ENCODE results near the gene MOB3B.

Gene MOB3B

DNA sequence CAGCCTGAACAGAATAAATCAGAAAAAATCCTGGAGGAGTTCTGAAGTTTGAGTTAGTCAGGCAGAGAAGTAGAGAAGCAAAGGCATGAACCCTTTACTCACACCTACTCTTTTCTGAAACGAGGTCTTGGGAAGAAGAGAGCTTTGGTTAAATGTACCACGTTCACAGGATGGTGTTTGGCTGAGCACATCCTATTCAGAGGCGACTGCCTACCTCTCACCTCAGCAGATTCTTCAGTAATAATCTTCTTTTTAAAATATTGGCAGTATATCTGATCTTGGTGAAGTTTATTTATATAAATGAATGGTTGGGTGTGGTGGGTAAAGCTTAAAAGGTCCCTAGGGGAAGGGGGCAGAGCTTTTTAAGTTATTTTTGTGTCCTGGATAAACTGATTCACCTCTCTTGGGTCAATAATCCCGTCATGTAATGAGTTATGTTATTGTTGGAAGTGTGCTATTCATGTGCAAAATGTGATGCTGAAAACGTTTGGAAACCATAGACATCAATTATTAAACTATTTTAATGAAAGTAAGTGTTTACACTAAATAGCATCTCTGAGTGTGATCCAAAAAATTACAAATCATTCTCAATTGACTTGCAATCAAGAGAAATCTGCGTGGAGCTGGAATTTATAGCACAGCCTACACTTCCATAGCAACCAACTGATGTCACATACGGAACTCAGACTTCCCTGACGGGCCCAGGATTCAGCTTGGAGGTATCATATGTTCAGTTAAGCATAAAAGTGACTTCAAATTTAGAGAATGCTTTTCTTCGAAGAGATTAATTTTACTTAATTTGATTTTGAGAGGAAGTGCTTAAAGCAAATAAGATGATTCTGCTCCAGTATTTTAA lies 138.3 kb downstream of the MOB3B start:
- no peak overlapping the region for H3K4me3 ChIP-seq (ENCODE audit: low read depth, low read length)
- TF ChIP-seq, protein P1, sequence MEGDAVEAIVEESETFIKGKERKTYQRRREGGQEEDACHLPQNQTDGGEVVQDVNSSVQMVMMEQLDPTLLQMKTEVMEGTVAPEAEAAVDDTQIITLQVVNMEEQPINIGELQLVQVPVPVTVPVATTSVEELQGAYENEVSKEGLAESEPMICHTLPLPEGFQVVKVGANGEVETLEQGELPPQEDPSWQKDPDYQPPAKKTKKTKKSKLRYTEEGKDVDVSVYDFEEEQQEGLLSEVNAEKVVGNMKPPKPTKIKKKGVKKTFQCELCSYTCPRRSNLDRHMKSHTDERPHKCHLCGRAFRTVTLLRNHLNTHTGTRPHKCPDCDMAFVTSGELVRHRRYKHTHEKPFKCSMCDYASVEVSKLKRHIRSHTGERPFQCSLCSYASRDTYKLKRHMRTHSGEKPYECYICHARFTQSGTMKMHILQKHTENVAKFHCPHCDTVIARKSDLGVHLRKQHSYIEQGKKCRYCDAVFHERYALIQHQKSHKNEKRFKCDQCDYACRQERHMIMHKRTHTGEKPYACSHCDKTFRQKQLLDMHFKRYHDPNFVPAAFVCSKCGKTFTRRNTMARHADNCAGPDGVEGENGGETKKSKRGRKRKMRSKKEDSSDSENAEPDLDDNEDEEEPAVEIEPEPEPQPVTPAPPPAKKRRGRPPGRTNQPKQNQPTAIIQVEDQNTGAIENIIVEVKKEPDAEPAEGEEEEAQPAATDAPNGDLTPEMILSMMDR (IDR thresholded peaks at IDR 0.05; ENCODE audit: insufficient read depth, low read depth, low read length, missing control alignments) = no peak
- DNase-seq (ENCODE audit: low read depth) = no peak

DNA sequence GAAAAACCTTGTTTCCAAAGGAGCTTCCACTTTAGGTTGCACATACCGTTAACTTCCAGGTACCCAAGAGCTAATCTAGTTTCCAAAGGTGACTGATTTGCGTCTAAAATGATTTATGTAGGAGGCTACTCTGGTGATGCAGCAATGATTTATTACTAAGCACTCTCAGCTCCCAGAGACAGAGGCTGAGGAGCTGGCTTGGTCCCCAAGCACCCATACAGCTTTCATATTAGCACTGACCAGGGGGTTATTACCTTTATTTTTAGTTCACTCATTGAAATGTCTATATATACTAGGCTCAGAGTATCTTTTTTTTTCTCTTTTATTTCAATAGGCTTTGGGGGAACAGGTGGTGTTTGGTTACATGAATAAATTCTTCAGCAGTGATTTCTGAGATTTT lies 141.5 kb downstream of the MOB3B start:
- no peak for DNase-seq (ENCODE audit: low read depth)
- TF ChIP-seq, protein P1 (IDR thresholded peaks at IDR 0.05; ENCODE audit: insufficient read depth, low read depth, low read length, missing control alignments) = no peak
- no peak overlapping the region for H3K4me3 ChIP-seq (ENCODE audit: low read depth, low read length)

DNA sequence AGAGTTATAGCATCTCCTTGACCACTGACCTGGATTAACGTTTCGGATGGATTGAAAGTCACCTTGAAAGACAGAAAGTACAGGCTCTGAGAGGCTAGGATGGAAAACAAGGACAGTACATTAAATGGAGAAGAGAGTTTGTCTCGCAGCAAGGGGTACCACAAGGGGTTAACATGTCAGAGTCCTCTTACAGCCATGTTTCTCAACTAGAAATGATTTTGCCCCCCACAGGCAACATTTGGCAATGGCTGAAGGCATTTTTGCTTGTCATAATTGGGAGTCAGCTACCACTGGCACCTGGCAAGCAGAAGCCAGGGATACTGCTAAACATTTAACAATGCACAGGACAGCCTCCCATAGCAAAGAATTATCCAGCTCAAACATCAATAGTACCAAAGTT lies 141.9 kb downstream of the MOB3B start:
- H3K4me3 ChIP-seq (ENCODE audit: low read depth, low read length) = no peak overlapping the region
- TF ChIP-seq, protein P1 (IDR thresholded peaks at IDR 0.05; ENCODE audit: insufficient read depth, low read depth, low read length, missing control alignments) = no peak
- DNase-seq (ENCODE audit: low read depth) = no peak

DNA sequence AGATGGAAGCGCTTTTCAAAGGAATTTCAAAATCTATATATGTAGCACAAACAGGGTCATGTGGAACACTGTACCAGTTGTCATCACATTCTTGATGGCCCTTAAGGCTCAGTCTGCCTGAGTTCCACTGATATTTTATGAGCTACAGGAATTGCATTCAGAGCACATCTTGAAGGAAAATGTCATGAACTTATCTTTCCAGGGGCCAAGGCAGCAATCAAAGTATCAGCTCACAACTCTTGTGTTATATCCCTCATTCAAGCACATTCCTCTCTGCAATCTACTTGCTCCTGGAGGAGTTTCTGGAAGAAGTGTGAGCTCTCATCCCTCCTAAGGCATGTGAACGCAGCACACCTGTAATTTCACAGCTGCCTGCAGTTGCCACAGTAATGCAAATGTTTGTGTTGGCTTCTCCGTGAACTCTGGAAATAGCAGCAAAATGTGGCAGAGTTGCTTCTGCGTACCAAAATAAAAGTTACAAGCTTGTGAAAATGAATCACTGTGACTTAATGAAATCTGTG lies 143.0 kb downstream of the MOB3B start:
- DNase-seq (ENCODE audit: low read depth) = no peak
- H3K4me3 ChIP-seq (ENCODE audit: low read depth, low read length) = no peak overlapping the region
- TF ChIP-seq, protein P1 (IDR thresholded peaks at IDR 0.05; ENCODE audit: insufficient read depth, low read depth, low read length, missing control alignments) = no peak

DNA sequence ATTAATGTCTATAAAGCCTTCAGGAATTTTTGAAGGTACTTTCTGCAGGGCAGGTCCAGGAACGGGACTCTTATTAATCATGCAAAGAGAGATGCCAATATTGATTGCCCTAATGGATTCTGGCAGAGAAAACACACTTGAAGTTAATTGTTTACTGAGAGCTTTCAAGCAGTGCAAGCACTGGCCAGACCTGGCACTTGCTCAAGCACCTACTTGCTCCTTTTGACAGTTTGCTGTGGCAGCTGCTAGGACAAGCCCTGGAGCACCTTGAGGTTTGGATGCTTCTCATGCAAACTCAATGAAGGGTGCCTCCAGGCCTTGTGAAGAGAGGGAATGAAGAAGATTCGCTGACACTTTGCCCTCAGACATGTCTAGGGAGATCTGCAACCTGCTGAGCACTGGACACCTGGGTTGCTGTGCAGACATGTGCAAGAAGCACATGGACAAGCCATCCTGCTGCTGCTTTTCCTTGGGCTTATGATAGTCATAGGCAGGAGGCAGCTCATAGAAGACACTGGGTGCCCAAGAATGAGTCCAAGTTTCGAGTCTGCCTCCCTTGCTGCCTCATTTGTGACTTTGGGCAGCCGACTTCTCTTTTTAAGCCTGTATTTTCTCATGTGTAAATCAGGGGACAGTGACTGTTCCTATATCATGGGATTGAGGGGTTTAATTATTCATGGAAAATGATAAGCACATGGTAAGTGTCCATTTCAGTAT lies 143.8 kb downstream of the MOB3B start:
- no peak for DNase-seq (ENCODE audit: low read depth)
- TF ChIP-seq, protein P1 (IDR thresholded peaks at IDR 0.05; ENCODE audit: insufficient read depth, low read depth, low read length, missing control alignments) = no peak
- no peak overlapping the region for H3K4me3 ChIP-seq (ENCODE audit: low read depth, low read length)

DNA sequence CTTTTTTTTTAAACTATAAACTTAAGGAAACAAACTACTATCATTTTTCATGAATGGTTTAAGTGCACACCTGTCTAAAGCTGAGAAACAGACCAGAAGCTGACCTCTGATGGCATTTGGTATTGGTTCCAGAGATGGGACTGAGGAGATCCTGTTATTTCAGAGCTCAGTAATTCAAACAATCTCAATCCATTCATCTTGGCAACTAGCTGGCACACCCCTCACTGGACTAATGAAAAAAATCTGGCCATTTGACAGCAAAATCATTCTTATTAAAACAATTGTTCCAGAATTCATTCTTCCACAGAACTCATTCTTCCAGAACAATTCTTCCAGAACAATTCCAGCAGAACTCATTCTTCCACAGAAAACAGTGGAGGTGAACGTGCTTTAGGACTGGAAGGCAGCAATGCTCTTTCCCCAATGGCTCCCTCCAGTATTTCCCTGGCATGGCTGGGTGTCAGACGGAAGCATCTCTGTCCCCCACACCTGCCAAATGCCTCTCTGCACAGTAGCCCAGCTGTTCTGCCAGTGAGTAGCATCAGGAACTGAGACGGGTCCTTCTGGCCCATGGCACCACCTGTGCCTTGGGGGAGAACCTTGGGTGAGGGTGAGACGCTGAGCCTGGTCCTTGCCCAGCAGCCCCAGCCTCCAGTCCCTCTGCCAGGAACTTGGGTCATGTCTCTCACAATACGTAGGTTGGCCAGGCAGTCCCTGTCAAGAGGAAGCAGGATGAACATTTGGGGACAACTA lies 145.2 kb downstream of the MOB3B start:
- DNase-seq (ENCODE audit: low read depth) = no peak
- TF ChIP-seq, protein P1 (IDR thresholded peaks at IDR 0.05; ENCODE audit: insufficient read depth, low read depth, low read length, missing control alignments) = no peak
- no peak overlapping the region for H3K4me3 ChIP-seq (ENCODE audit: low read depth, low read length)
